ENCODE results near the gene PHF12. TPM values are rescaled to one million over a fixed set of nuclear protein-coding genes. Genes with fewer than 3 reads are reported as not detected.

PHF12 gene
- total and polyA plus RNA-seq, 11 donors, result 8.2 to 31.2 (median 20.9) TPM

DNA sequence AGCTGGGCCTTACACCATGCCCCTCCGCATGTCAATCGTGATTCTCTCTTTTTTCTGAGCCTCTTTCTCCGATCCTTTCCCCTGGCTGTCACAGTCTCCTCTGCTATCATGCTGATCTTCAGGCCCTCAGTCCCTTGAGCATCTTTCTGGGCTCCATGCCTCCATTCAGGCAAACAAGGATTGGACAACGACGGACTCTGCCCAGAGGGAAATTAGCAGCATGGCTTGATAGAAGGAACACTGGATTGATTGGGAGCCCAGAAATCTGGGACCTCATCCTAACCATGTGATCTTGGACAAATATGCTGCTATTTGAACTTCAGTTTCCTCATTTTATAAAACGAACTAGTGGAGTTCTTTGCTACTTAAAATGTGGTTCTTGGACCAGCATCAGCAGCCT is 19.6 kb upstream of the PHF12 start:
- Histone ChIP-seq H3K27ac (peak overlapping the region in 1 of 12 donors; percentile 37), H3K9me3 (no peaks in the 10 kb centered on the region), H3K36me3 (no peaks in the 10 kb centered on the region), H3K27me3 (no peaks in the 10 kb centered on the region), H3K4me1 (peaks cover 4 to 64% (median 43%) of the 10 kb centered on the region in 12 donors), H3K4me3 (no peak overlapping the region)
- 59 to 70% (median 62%) methylated on average over 6 of the region's 6 CpGs for WGBS, 4 donors
- intact Hi-C loops (cut with DNase I), result loop anchor here in 2 of 10 donors (5.0 to 10.0 kb wide), 2 partner anchors 96 to 314 kb away; no protein-coding TSS in a partner anchor
- TF ChIP-seq POLR2A (IDR thresholded peaks at IDR 0.05) (no peak), CTCF (IDR thresholded peaks at IDR 0.05) (no peak)
- ATAC-seq (no peak), DNase-seq (no peak)

DNA sequence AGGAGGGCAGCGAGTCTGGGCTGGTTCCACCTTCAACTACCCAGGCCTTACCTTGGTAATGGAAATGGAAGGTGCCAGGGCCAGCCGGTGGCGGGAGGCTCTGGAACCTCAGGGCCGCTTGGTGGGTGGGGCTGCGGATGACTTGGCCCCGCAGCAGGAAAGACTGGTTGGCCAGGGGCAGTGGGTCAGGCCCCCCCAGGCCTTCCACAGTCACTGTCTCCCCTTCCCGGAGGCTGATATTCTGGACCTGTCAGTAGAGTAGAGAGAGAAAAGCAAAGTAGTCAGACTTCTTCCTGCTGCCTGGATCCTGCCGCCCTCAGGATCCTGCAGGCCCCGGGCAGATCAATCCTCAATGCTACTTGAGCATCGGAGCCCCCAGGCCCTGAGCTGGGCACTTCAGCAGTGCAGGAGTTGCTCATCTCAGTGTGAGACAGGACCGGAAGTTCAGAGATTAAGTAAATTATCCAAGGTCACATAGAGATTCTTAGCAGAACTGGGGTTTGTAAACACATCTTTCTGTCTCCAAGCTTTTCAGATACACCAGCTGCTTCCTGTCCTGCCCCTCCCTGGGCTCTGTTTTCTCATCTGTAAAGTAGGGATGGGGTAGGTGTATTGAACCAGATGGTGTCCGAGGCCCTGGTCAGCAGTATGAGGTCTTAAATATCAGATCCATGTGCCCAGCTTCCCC is 18.5 kb upstream of the PHF12 start:
- ATAC-seq (no peak), DNase-seq (peak in 1 of 5 donors; percentile 37)
- 76 to 81% (median 78%) methylated on average over 12 of the region's 12 CpGs for WGBS, 4 donors
- Histone ChIP-seq H3K27me3 (no peaks in the 10 kb centered on the region), H3K27ac (no peak overlapping the region), H3K4me3 (no peak overlapping the region), H3K9me3 (no peaks in the 10 kb centered on the region), H3K36me3 (no peaks in the 10 kb centered on the region), H3K4me1 (peaks cover 4 to 63% (median 40%) of the 10 kb centered on the region in 12 donors)
- TF ChIP-seq CTCF (IDR thresholded peaks at IDR 0.05) (no peak), POLR2A (IDR thresholded peaks at IDR 0.05) (no peak)
- intact Hi-C loops (cut with DNase I), result loop anchor here in 3 of 10 donors (2.0 to 10.0 kb wide), 4 partner anchors 97 to 315 kb away; no protein-coding TSS in a partner anchor

- peaks cover 4 to 56% (median 32%) of the 10 kb centered on the region in 12 donors for H3K4me1 ChIP-seq
- intact Hi-C loops (cut with DNase I), result loop anchor here in 2 of 10 donors (2.0 to 10.0 kb wide), 2 partner anchors 144 to 256 kb away; no protein-coding TSS in a partner anchor
Observed at GRCh38 chr17:28968914-28969295, 17.6 kb upstream of the PHF12 start.

More at GRCh38 chr17:28968914-28969295, 17.6 kb upstream of the PHF12 start:
- H3K4me3 ChIP-seq, result no peak overlapping the region
- H3K27ac ChIP-seq, result no peak overlapping the region
- TF ChIP-seq POLR2A (IDR thresholded peaks at IDR 0.05) (no peak), CTCF (IDR thresholded peaks at IDR 0.05) (no peak)
- peaks cover 0 to 8% (median 0%) of the 10 kb centered on the region in 9 donors for H3K27me3 ChIP-seq
- 78 to 89% (median 86%) methylated on average over 2 of the region's 2 CpGs for WGBS, 4 donors
- H3K36me3 ChIP-seq, result no peaks in the 10 kb centered on the region
- no peaks in the 10 kb centered on the region for H3K9me3 ChIP-seq
- ATAC-seq (no peak), DNase-seq (no peak)
